Keratinocyte (primary cell): ENCODE results near the gene NINJ1. TPM values are rescaled to one million over a fixed set of nuclear protein-coding genes. Genes with fewer than 3 reads are reported as not detected.

Experiments
- DNase-seq: peaks from one replicate; pipeline ENCODE4 v3.0.0-alpha.2; 2011; ENCODE audit warnings: low read depth, missing footprints, low spot score
- FAIRE-seq: peaks from 2 replicates; lab custom pipeline; 2011; peaks lifted over from hg19 to GRCh38; lab: Jason Lieb, UNC
- H2AFZ ChIP-seq: 2 replicates; pipeline ENCODE4 v1.6.0; 2012; ENCODE audit warnings: low read length, control low read depth, inconsistent platforms; ENCODE audit not compliant: control insufficient read depth
- H3K27ac ChIP-seq: 2 replicates; pipeline ENCODE4 v1.5.1; 2011; ENCODE audit warnings: low read length; ENCODE audit not compliant: control insufficient read depth, insufficient read depth
- H3K27me3 ChIP-seq: 3 replicates; pipeline ENCODE4 v1.6.0; 2011; ENCODE audit warnings: low read length; ENCODE audit not compliant: control insufficient read depth, insufficient read depth; ENCODE audit errors: extremely low read depth
- H3K36me3 ChIP-seq, 2 experiments: 2 replicates in 1 of 2; 3 replicates in 1 of 2; pipeline ENCODE4 v1.5.1; 2011; ENCODE audit warnings: low read length in 2 of 2, mild to moderate bottlenecking in 1 of 2; ENCODE audit not compliant: control insufficient read depth in 2 of 2, insufficient read depth in 2 of 2; ENCODE audit errors: extremely low read depth in 1 of 2
- H3K4me1 ChIP-seq: 3 replicates; pipeline ENCODE4 v1.5.1; 2011; ENCODE audit warnings: low read length; ENCODE audit not compliant: control insufficient read depth, insufficient read depth; ENCODE audit errors: extremely low read depth
- H3K4me2 ChIP-seq: 3 replicates; pipeline ENCODE4 v1.6.0; 2011; ENCODE audit warnings: low read depth, low read length; ENCODE audit not compliant: control insufficient read depth, insufficient read depth; ENCODE audit errors: extremely low read depth
- H3K4me3 ChIP-seq, 3 experiments: fragments of 200-600 bp in 1 of 3; sonication (generic) in 1 of 3; 2 replicates in 2 of 3; 3 replicates in 1 of 3; pipeline ENCODE4 v1.5.1; 2011 to 2016; ENCODE audit warnings: low read length in 3 of 3, mild to moderate bottlenecking in 3 of 3, control low read depth in 2 of 3, inconsistent platforms in 1 of 3, low read depth in 1 of 3, mixed read lengths in 1 of 3, mixed run types in 1 of 3, moderate library complexity in 1 of 3; ENCODE audit not compliant: control insufficient read depth in 2 of 3, insufficient read depth in 2 of 3; ENCODE audit errors: extremely low read depth in 1 of 3
- H3K79me2 ChIP-seq: 2 replicates; pipeline ENCODE4 v1.6.0; 2012; ENCODE audit warnings: low read length; ENCODE audit not compliant: control insufficient read depth, insufficient read depth
- H3K9ac ChIP-seq: 3 replicates; pipeline ENCODE4 v1.6.0; 2011; ENCODE audit warnings: low read length; ENCODE audit not compliant: control insufficient read depth, insufficient read depth; ENCODE audit errors: extremely low read depth
- H3K9me1 ChIP-seq: 3 replicates; pipeline ENCODE4 v1.6.0; 2011; ENCODE audit warnings: low read length; ENCODE audit not compliant: control insufficient read depth, insufficient read depth; ENCODE audit errors: extremely low read depth
- H3K9me3 ChIP-seq: 2 replicates; pipeline ENCODE4 v1.5.1; 2012; ENCODE audit warnings: low read depth, low read length; ENCODE audit not compliant: control insufficient read depth
- H4K20me1 ChIP-seq: 3 replicates; pipeline ENCODE4 v1.6.0; 2011; ENCODE audit warnings: low read length; ENCODE audit not compliant: control insufficient read depth, insufficient read depth; ENCODE audit errors: extremely low read depth
- CTCF ChIP-seq, 3 experiments: IDR thresholded peaks in 1 of 3; conservative IDR thresholded peaks in 1 of 3; optimal IDR thresholded peaks in 1 of 3; 2 replicates in 2 of 3; 3 replicates in 1 of 3; pipeline versions ENCODE3 to v1.5.1; 2011; ENCODE audit warnings: low read length in 3 of 3, mild to moderate bottlenecking in 3 of 3, moderate library complexity in 2 of 3, control low read depth in 1 of 3, inconsistent platforms in 1 of 3; ENCODE audit not compliant: insufficient read depth in 2 of 3; ENCODE audit errors: extremely low read depth in 1 of 3
- EZH2 ChIP-seq: IDR thresholded peaks from one replicate; pipeline ENCODE4 v1.6.1; 2012; ENCODE audit warnings: inconsistent platforms, mild to moderate bottlenecking, low read length, moderate library complexity
- dilution Hi-C: fragments of 300-500 bp; cut with MboI; formaldehyde crosslinking; loops from one replicate; pipeline ENCODE4 v1.7.0; 2020; ENCODE audit warnings: low sequenced_read_pairs; ENCODE audit not compliant: extremely low pct_ligation_motif_present
- polyA plus RNA-seq, 5 experiments: library from polyadenylated mRNA; depleted of rRNA in 3 of 5; stranded (reverse) in 3 of 5; stranded (forward) in 1 of 5; unstranded in 1 of 5; fragments of >200 nt; gene quantifications; 1 replicate in 1 of 5; 2 replicates in 3 of 5; 3 replicates in 1 of 5; pipeline versions ENCODE4 v1.2.1 to v1.2.3, GENCODE V29; 2011 to 2012; ENCODE audit warnings: missing spikeins in 2 of 5, low read depth in 1 of 5, low replicate concordance in 1 of 5

The NINJ1 gene
- polyA plus RNA-seq, 1 donor (not counting 4 experiments of a cell fraction or from before 2014, with no cell fraction given): 7.4 TPM

DNA sequence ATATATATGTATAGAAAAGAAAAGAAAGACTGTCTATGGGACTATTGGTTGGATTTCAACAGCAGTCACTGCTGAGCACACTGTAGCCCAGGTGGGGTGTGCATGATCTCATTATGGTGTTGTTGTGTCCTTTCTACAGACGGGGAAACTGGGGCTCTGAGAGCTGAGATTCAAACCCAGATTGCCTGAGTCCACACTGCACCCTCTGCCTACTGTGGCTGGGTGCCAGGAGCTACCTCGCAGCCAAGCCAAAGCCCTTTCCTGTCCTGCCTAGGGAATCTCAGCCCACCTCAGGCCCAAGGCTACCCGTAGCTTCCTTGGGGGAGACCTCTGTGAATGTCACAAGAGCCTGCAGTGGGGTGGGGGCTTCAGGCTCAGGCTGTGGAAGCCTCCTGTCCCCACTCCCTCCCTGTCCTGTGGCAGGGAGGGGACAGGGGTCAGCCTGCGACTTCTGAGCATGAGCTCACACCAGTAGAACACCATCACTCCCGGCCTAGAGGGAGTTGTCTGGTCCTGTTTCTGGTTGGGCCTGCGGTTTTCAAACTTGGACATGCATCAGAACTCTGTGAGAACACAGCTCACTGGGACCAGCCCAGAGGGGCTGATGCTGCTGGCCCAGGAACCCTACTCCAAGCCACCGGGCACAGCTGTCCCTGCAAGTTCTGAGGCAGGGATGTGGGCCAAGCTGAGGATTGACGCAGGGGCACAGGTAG is 7.9 kb upstream of the NINJ1 start:
- H3K4me1 ChIP-seq: peaks cover 22% of the 10 kb centered on the region
- DNase-seq: no peak
- no peaks in the 10 kb centered on the region for H3K27me3 ChIP-seq
- FAIRE-seq: no peak
- no peak overlapping the region for H3K4me2 ChIP-seq
- H3K79me2 ChIP-seq: no peaks in the 10 kb centered on the region
- no peak overlapping the region for H2AFZ ChIP-seq
- H3K36me3 ChIP-seq: no peaks in the 10 kb centered on the region
- H3K4me3 ChIP-seq: no peak overlapping the region
- no peaks in the 10 kb centered on the region for H4K20me1 ChIP-seq
- no peaks in the 10 kb centered on the region for H3K9me1 ChIP-seq
- dilution Hi-C loops: no loop called here
- TF ChIP-seq CTCF (optimal IDR thresholded peaks at IDR 0.05 in 1 of 3, IDR thresholded peaks at IDR 0.05 in 1 of 3, conservative IDR thresholded peaks at IDR 0.05 in 1 of 3; ENCODE audit: extremely low read depth in 1 of 3, insufficient read depth in 2 of 3, low read length in 3 of 3) (no peak), EZH2 (no peak)
- no peak overlapping the region for H3K27ac ChIP-seq
- H3K9me3 ChIP-seq: no peaks in the 10 kb centered on the region
- H3K9ac ChIP-seq: no peak overlapping the region

DNA sequence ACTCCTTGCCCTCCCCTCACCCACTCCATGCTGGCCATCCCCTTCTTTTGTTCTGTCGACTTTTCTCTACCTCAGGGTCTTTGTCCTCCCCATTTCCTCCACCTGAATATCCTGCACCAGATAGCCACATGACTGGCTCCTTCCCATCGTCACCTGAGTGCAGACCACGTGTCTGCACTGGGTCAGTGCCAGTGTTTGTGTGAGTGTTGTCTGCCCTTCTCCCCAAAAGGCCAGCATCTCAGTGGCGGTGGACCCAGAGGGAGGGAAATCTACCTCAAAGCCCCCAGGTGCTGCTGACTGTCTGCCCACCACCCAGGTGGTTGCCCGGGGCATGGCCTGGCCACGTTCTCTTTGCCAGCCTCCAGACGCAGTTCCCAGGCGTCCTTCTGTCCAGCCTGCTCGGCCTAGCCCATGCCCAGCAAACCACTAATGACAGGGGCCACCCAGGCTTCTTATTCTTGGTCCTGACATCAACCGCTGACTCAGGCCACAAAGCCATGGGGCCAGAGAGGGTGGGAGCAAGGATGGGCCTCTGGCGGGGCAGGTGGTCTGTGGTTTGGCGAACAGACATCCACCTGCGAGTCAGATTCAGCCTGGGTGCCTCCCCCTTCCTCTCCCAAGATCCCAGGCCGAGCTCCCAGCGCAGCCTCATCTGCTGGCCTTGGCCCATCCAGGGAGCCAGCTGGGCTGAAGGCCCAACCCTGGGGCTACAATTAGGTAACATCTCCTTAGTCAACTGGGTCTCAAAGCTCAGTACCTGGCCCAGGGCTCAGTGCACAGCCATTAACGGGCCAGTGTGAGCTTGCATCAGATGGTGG is 5.5 kb upstream of the NINJ1 start:
- Histone ChIP-seq H3K27me3 (peaks cover 10% of the 10 kb centered on the region), H3K4me3 (no peak overlapping the region), H2AFZ (no peak overlapping the region), H3K36me3 (no peaks in the 10 kb centered on the region), H3K79me2 (no peaks in the 10 kb centered on the region), H3K9me1 (no peaks in the 10 kb centered on the region), H3K27ac (no peak overlapping the region), H4K20me1 (no peaks in the 10 kb centered on the region), H3K9ac (no peak overlapping the region), H3K9me3 (no peaks in the 10 kb centered on the region), H3K4me1 (peaks cover 25% of the 10 kb centered on the region), H3K4me2 (no peak overlapping the region)
- dilution Hi-C loops: no loop called here
- DNase-seq (no peak), FAIRE-seq (no peak)
- TF ChIP-seq CTCF (optimal IDR thresholded peaks at IDR 0.05 in 1 of 3, IDR thresholded peaks at IDR 0.05 in 1 of 3, conservative IDR thresholded peaks at IDR 0.05 in 1 of 3; ENCODE audit: extremely low read depth in 1 of 3, insufficient read depth in 2 of 3, low read length in 3 of 3) (no peak), EZH2 (no peak)
